ELR (cell line): ENCODE data around the gene IL34.
"Not testable (repeated sequence)": the region's sequence is repeated elsewhere in the genome, so short reads cannot be mapped to it uniquely, and the experiment has no call there.

Source experiments
- DNase-seq: peaks from one replicate; pipeline ENCODE4 v3.0.0-alpha.2; 2015; ENCODE audit warnings: low read depth

The IL34 gene

GRCh38 chr16:70632273-70632672, 14.1 kb upstream of the IL34 start:
- no peak for DNase-seq

- not testable (repeated sequence) for DNase-seq
Measured at GRCh38 chr16:70633617-70634016, 12.7 kb upstream of the IL34 start.

GRCh38 chr16:70634861-70635260, 11.5 kb upstream of the IL34 start:
- DNase-seq = peak; percentile 52

GRCh38 chr16:70635336-70636016, 10.9 kb upstream of the IL34 start:
- DNase-seq = peak; percentile 92

DNA sequence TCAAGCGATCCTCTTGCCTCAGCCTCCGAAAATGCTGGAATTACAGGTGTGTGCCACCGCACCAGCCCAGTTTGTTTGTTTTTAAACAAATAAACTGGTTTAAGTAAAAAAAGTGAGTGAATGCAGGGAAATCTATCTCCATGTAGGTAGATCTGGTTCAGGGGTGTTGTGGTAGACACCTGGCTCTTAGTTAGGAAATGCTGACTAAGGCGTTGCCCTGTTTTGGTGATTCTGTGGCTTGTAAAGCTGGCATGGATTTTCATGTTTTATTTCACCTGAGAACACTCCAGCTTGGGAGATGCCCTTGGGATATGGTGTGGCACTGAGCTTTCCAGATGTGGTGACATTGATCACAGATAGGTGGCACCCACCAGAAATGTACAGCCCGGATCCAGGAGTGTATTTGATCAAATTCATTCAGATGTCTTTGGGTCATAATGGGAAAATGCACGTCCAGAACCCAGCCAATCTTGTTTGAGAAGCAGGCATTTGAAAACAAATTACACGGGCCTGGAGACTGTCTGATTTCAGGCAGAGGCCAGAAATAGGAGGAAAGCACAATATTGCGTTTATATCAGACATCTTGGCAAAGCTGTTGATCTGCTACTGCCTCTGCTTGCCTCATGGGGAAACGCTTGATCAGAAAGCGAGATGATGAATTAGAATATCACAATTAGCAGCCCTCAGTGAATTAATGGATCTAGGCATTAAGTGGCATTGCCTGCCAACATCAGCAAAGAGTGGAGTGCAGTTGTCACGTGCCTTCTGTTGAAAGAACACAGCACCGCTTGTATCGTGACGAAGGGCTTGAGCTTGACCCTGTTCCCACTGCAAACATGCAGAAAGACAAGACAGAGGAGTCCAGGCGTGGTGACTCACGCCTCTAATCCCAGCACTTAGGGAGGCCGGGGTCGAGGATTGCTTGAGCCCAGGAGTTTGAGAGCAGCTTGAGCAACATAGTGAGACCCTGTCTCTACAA, 7.3 kb upstream of the IL34 start:
- no peak for DNase-seq

DNA sequence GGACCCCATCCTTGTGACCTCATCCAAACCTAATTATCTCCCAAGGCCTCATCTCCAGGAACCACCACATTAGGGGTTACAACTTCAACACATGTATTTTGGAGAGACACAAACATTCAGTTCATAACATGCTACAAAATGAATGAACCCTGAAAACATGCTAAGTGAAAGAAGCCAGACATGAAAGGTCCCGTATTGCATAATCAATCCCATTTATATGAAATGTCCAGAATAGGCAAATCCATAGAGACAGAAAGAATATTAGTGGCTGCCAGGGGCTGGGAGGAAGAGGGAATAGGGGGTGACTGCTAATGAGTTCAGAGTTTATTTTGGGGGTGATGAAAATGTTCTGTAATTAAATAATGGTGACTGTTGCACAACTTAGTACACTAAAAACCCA, 3.7 kb upstream of the IL34 start:
- DNase-seq = no peak

DNA sequence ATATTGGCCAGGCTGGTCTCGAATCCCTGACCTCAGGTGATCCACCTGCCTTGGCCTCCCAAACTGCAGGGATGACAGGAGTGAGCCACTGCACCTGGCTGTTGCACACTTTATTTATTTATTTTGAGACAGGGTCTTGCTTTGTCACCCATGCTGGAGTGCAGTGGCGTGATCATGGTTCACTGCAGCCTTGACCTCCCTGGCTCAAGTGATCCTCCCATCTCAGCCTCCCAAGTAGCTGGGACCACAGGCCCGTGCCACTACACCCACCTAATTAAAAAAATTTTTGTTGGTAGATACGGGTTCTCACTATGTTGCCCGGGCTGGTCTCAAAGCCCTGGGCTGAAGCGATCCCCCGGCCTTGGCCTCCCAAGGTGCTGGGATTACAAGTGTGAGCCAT, 3.1 kb upstream of the IL34 start:
- not testable (repeated sequence) for DNase-seq

GRCh38 chr16:70644763-70645597, 1.4 kb upstream of the IL34 start:
- DNase-seq = no peak

- no peak for DNase-seq
Measured at GRCh38 chr16:70647441-70648359, 1.3 kb downstream of the IL34 start.

- no peak for DNase-seq
Measured at GRCh38 chr16:70648606-70649005, 2.2 kb downstream of the IL34 start.

DNA sequence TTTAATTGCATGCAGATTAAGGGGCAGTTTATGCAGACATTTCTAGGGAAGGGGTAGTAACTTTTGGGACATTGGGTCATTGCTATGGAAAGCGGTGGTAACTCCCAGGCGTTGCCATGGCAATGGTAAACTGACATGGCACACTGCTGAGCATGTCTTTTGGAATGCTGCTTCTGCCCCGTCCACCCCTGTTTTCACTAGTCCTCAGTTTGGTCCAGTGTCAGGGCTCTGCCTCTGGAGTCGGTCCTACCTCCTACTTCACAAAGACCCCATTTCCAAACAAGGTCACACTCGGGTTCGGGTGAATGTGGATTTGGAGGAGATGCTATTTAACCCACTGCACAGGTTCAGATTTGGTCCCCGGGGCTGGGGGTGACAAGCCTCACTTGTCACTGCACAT, 2.9 kb downstream of the IL34 start:
- DNase-seq = no peak

GRCh38 chr16:70650216-70650615, 3.9 kb downstream of the IL34 start:
- no peak for DNase-seq

DNA sequence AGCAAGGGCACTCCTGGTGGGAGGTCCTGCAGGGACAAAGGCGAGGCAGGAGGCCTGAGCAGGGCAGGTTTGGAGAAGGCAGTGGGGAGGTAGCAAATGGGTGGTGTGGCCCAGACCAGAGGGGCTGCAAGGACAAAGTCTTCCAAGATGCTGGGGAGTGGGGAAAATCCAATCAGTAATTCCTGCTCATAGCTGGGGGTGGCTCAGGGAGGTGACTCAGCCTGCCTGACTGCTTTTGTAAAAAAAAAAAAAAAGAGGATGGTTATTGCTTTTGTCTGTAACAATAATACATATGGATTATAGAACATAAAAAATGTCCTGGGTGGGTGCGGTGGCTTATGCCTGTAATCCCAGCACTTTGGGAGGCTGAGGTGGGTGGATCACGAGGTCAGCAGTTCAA, 5.2 kb downstream of the IL34 start:
- peak; percentile 53 for DNase-seq

- no peak for DNase-seq
Measured at GRCh38 chr16:70652322-70652721, 6.0 kb downstream of the IL34 start.

DNA sequence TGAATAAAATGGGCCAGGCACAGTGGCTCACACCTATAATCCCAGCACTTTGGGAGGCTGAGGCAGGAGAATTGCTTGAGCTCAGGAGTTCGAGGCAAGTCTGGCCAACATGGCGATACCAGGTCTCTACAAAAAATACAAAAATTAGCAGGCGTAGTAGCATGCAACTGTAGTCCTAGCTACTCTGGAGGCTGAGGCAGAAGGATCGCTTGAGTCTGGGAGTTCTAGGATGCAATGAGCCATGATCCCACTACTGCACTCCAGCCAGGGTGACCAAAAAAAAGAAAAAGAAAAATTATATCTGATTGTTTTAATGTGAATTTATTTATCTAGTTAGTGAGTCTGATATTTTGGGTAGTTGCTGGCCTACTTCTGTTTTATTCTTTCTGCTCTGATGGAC, 7.0 kb downstream of the IL34 start:
- DNase-seq = no peak

DNA sequence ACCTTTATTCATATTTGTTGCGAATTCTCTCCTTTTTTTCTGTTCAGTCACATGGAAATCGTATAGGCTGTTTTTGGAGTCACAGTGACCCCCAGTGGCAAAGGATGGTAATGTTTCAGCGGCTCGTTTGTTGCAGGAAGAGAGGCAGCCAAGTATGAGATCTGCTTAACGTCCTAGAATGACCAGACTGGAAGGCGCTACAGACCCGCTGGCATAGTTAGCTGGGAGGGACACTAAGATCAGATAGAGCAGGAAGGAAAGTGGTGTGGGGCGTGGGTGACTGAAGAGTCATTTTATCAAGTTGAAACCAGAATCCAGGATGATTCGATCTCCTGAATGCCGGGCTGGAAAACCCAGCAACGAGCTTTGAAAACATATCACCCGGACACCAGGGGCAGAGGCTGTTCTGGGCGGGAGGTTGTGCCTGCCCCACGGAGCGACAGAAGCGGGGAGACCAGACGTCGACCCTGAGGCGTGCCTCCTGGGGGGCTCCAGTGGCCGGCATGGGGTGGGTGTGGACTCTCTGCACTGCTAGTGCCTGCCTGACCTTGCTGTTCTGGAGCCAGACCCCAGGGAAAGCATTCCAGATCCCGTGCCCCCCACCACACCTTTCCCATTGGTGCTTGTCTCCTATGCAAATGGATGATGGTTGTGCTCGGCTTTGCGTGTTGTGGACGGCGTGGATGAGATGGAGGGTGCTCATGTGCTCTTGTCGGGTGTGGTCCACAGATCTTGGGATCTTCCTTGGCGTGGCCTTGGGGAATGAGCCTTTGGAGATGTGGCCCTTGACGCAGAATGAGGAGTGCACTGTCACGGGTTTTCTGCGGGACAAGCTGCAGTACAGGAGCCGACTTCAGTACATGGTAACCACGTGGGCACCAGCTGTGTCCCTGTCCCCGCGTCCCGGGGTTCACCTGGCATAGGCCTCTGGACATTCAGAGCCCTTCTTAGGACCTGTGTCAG, 7.7 kb downstream of the IL34 start:
- peak; percentile 85 for DNase-seq

DNA sequence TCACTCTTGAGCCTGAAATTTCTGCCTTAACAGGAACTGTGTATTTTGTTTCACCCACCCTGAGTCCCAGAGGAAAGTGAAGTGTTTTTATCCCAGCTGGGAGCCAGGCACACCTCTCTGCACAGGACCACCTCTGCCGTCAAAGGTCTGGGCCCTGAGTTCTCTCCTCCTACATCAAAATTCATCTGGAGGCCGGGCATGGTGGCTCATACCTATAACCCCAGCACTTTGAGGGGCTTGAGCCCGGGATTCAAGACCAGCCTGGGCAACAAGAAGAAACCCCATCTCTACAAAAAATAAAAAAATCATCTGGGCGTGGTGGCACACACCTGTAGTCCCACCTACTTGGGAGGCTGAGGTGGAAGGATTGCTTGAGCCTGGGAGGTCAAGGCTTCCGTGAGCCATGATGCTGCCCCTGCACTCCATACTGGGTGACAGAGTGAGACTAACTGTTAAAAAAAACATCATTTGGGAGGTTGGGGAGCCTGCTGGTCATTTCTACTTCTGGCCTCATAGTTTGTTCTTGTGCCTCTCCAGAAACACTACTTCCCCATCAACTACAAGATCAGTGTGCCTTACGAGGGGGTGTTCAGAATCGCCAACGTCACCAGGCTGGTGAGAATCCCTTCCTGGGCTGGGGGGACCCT, 9.8 kb downstream of the IL34 start:
- no peak for DNase-seq

- no peak for DNase-seq
Measured at GRCh38 chr16:70656712-70657263, 10.4 kb downstream of the IL34 start.

DNA sequence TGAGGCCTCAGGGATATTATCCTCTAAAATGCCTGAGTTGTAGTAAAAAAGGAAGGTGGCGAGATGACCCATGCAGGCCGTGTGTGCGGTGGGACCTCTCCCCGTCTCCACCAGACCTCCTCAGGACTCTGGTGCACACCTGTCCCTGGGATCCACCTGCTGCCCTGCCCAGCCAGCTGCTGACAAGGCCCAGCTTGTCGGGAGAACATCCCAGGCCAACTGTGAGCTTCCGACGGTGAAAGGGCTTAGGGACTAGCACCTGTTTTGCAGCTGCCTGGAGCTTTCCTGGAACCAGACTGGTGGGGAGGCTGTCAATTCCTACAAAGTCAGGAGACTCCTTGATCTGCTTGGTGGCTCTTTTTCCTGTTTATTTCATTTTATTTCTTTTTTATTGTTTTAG, 11.6 kb downstream of the IL34 start:
- no peak for DNase-seq
